GOT3 (cell line): Measurements from ENCODE around the gene EFEMP1.

Experiments used
- DNase-seq: peaks from one replicate; lab custom pipeline; 2025; ENCODE audit warnings: mixed read lengths; lab: John Stamatoyannopoulos, UW

EFEMP1 gene

GRCh38 chr2:55898386-55899040 lies 25.1 kb downstream of the EFEMP1 start:
- DNase-seq, result no peak

GRCh38 chr2:55896633-55897032 lies 26.9 kb downstream of the EFEMP1 start:
- DNase-seq, result no peak

- no peak for DNase-seq
Observed at GRCh38 chr2:55894720-55895119, 28.9 kb downstream of the EFEMP1 start.

GRCh38 chr2:55891671-55892094 lies 31.9 kb downstream of the EFEMP1 start:
- DNase-seq, result no peak

GRCh38 chr2:55888936-55889335 lies 34.6 kb downstream of the EFEMP1 start:
- no peak for DNase-seq

GRCh38 chr2:55887901-55888624 lies 35.5 kb downstream of the EFEMP1 start:
- DNase-seq, result no peak

- no peak for DNase-seq
Observed at GRCh38 chr2:55887351-55887750, 36.2 kb downstream of the EFEMP1 start.

- no peak for DNase-seq
Observed at GRCh38 chr2:55885944-55886281, 37.7 kb downstream of the EFEMP1 start.

GRCh38 chr2:55885127-55885943 lies 38.2 kb downstream of the EFEMP1 start:
- peak; percentile 9 for DNase-seq

GRCh38 chr2:55883829-55884228 lies 39.8 kb downstream of the EFEMP1 start:
- no peak for DNase-seq

- DNase-seq, result no peak
Observed at GRCh38 chr2:55883357-55883756, 40.2 kb downstream of the EFEMP1 start.

- DNase-seq, result no peak
Observed at GRCh38 chr2:55882954-55883353, 40.6 kb downstream of the EFEMP1 start.

GRCh38 chr2:55880416-55881143 lies 43.0 kb downstream of the EFEMP1 start:
- no peak for DNase-seq

- no peak for DNase-seq
Observed at GRCh38 chr2:55879976-55880375, 43.6 kb downstream of the EFEMP1 start.

- DNase-seq, result no peak
Observed at GRCh38 chr2:55877087-55877436, 46.5 kb downstream of the EFEMP1 start.

- no peak for DNase-seq
Observed at GRCh38 chr2:55876429-55877086, 47.0 kb downstream of the EFEMP1 start.

GRCh38 chr2:55875434-55876135 lies 48.0 kb downstream of the EFEMP1 start:
- no peak for DNase-seq

GRCh38 chr2:55874338-55874737 lies 49.2 kb downstream of the EFEMP1 start:
- DNase-seq, result no peak

- no peak for DNase-seq
Observed at GRCh38 chr2:55871637-55872036, 51.9 kb downstream of the EFEMP1 start.

GRCh38 chr2:55869637-55870325 lies 53.8 kb downstream of the EFEMP1 start:
- DNase-seq, result no peak
